ENCODE results near the gene KRTAP12-1.

The KRTAP12-1 gene

DNA sequence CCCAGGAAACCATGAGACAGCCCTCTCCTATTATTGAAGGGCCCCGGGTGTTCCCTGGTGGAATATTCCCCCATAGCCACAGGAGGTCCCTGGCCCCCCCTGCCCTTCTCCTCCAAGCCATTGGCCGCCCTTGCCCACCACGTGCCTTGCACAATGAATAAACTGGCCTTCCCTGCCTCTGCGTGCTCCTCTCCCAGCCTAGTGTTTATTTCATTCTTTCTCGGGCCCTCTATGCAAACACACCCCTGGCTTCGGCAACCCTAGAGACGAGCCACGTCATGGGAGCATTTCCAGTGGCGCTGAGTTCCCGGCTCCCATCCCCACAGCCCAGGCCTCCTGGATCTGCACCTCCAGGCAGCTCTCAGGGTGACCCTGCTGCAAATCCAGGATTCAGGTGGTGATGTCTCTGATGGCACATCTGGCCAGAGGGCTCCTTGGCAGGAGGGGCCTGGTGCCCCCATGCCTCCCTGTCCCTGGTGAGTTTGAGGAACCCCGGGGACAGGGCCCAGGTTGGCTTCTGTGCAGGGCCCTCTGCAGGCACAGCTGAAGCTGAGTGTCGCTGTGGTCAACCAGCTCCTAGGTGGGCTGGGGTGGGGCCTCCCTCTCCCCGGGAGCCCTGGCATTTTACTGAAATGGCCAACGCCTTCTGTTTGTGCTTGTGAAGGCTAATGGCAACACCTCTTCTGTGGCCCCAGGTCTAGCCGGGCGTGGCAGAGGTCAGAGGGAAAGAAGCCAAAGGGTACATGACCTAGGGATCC is 21.2 kb upstream of the KRTAP12-1 start:
- Histone ChIP-seq H3K36me3 (no peaks in the 10 kb centered on the region), H3K4me3 (no peak overlapping the region), H3K27me3 (peaks cover 0 to 90% of the 10 kb centered on the region in 2 donors), H3K9me3 (no peaks in the 10 kb centered on the region), H3K27ac (no peak overlapping the region), H3K4me1 (no peaks in the 10 kb centered on the region)
- peak in 1 of 2 donors; percentile 59 for DNase-seq
- intact Hi-C loops (cut with DNase I; ENCODE audit: low total_unique reads): no loop called here
- no peak for TF ChIP-seq CTCF (IDR thresholded peaks at IDR 0.05)

- Histone ChIP-seq H3K36me3 (no peaks in the 10 kb centered on the region), H3K27me3 (peaks cover 0 to 90% of the 10 kb centered on the region in 2 donors), H3K4me1 (no peaks in the 10 kb centered on the region), H3K27ac (no peak overlapping the region), H3K4me3 (no peak overlapping the region), H3K9me3 (no peaks in the 10 kb centered on the region)
- TF ChIP-seq CTCF (IDR thresholded peaks at IDR 0.05): no peak
- DNase-seq: peak in 1 of 2 donors; percentile 46
- intact Hi-C loops (cut with DNase I; ENCODE audit: low total_unique reads): no loop called here
Observed at GRCh38 chr21:44702111-44702972, 20.4 kb upstream of the KRTAP12-1 start.

- intact Hi-C loops (cut with DNase I; ENCODE audit: low total_unique reads): no loop called here
- no peaks in the 10 kb centered on the region for H3K9me3 ChIP-seq
- no peak overlapping the region for H3K4me3 ChIP-seq
- no peak for DNase-seq
- H3K27me3 ChIP-seq: peaks cover 0 to 88% of the 10 kb centered on the region in 2 donors
- TF ChIP-seq CTCF (IDR thresholded peaks at IDR 0.05): no peak
- H3K36me3 ChIP-seq: no peaks in the 10 kb centered on the region
- H3K27ac ChIP-seq: no peak overlapping the region
- no peaks in the 10 kb centered on the region for H3K4me1 ChIP-seq
Observed at GRCh38 chr21:44701541-44701940, 19.6 kb upstream of the KRTAP12-1 start.

DNA sequence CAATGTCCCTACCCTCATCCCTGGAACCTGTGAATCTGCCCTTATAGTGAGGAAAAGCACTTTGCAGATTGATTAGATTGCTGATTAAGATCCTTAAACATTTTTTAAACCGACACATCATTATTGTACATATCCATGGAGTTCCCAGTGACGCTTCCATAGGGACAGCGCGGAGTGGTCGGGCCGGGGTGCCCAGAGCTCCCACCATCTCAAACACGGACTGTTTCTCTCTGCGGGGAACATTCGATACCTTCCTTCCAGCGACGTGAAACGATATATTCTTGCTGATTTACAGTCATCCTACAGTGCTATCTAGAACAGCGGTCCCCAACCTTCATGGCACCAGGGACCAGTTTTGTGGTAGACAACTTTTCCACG is 19.0 kb upstream of the KRTAP12-1 start:
- no peak for DNase-seq
- Histone ChIP-seq H3K9me3 (no peaks in the 10 kb centered on the region), H3K27ac (no peak overlapping the region), H3K36me3 (no peaks in the 10 kb centered on the region), H3K4me1 (no peaks in the 10 kb centered on the region), H3K4me3 (no peak overlapping the region), H3K27me3 (peaks cover 0 to 88% of the 10 kb centered on the region in 2 donors)
- TF ChIP-seq CTCF (IDR thresholded peaks at IDR 0.05): no peak
- intact Hi-C loops (cut with DNase I; ENCODE audit: low total_unique reads): no loop called here

DNA sequence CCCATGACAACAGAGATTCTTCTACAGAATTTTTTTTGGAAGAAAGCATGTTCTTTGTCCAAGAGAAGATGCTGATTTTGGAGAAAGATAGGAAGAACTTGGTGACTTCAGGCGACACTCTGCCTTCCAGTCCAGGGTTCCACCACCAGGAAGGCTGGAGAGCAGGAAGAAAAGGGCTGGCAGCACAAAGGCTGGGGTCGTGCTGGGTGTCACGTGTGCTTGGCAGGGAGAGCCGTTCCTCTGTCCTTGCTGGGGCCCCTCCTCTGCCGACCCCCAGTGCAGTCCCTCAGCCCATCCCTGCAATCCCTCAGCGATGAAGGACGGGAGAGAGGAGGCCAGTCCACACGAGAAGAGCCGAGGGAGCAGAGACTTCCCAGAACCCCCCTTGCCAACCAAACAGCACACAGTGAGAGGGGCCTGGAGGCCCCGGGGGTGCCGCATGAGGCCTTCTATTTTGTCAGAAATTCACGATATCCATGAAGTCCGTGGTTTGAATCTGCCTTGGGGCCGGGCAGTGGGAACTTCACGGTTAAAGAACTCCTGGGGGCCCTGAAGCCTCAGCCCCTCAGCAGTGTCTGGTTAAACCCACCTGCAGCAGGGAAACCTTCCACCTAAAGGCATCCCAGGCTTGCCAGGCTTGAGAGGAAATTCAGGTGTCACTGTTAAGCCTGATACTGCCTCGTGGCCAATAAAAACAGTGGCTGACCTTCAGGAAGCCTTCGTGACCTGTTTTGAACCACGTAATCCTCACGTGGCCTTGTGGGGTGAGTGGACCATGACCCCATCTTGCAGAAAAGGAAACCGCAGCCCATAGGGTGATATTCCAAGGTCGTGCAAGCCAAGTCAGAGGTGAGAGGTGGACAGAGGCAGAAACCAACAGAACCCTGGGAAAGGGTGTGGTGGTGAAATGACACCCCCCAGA is 18.4 kb upstream of the KRTAP12-1 start:
- intact Hi-C loops (cut with DNase I; ENCODE audit: low total_unique reads): no loop called here

More for the DNA sequence above, 18.4 kb upstream of the KRTAP12-1 start:
- Histone ChIP-seq H3K27me3 (peaks cover 0 to 91% of the 10 kb centered on the region in 2 donors), H3K4me1 (no peaks in the 10 kb centered on the region), H3K27ac (no peak overlapping the region), H3K4me3 (no peak overlapping the region), H3K36me3 (no peaks in the 10 kb centered on the region), H3K9me3 (no peaks in the 10 kb centered on the region)
- no peak for TF ChIP-seq CTCF (IDR thresholded peaks at IDR 0.05)
- no peak for DNase-seq
